Sigmoid colon (tissue), 7 donors: ENCODE measurements around the gene EPB41L1. TPM values are rescaled to one million over a fixed set of nuclear protein-coding genes. Genes with fewer than 3 reads are reported as not detected.

Source experiments
- DNase-seq: peaks from one replicate; pipeline ENCODE4 v3.0.0-alpha.2; 2019
- H3K27ac ChIP-seq, 4 donors: fragments of 200-600 bp; sonication (generic); one replicate each; pipeline ENCODE4 v1.5.1; 2016 to 2019; ENCODE audit warnings: mild to moderate bottlenecking in 1 of 4
- H3K27me3 ChIP-seq, 3 donors: fragments of 200-600 bp; sonication (generic); one replicate each; pipeline ENCODE4 v1.5.1; 2019; ENCODE audit warnings: mild to moderate bottlenecking in 1 of 3
- H3K36me3 ChIP-seq, 4 donors: fragments of 200-600 bp; sonication (generic); one replicate each; pipeline ENCODE4 v1.5.1; 2016 to 2019
- H3K4me1 ChIP-seq, 4 donors: fragments of 200-600 bp; sonication (generic); one replicate each; pipeline ENCODE4 v1.5.1; 2017 to 2019
- H3K4me3 ChIP-seq, 4 donors: fragments of 200-600 bp; sonication (generic); one replicate each; pipeline ENCODE4 v1.5.1; 2017 to 2019; ENCODE audit warnings: mild to moderate bottlenecking in 2 of 4, moderate library complexity in 1 of 4
- H3K9me3 ChIP-seq, 4 donors: fragments of 200-600 bp in 3 of 4; sonication (generic) in 3 of 4; one replicate each; pipeline versions ENCODE4 v1.5.1 to v1.6.1; 2013 to 2019
- CTCF ChIP-seq, 4 experiments: fragments of 450-650 bp in 3 of 4; fragments of 200-600 bp in 1 of 4; IDR thresholded peaks; one replicate each; pipeline ENCODE4 v1.5.1; 2016 to 2019; ENCODE audit warnings: antibody characterized with exemption in 4 of 4, mild to moderate bottlenecking in 3 of 4, moderate library complexity in 2 of 4
- EP300 ChIP-seq, 4 donors: sonication (generic); formaldehyde crosslinking; IDR thresholded peaks; one replicate each; pipeline ENCODE4 v1.6.1; 2017; ENCODE audit warnings: antibody characterized with exemption in 4 of 4
- POLR2A ChIP-seq, 2 donors: fragments of 450-650 bp; IDR thresholded peaks; one replicate each; pipeline ENCODE4 v1.6.1; 2016; ENCODE audit warnings: antibody characterized with exemption in 2 of 2, mild to moderate bottlenecking in 2 of 2, moderate library complexity in 2 of 2
- POLR2AphosphoS5 ChIP-seq, 4 donors: sonication (generic); formaldehyde crosslinking; IDR thresholded peaks; one replicate each; pipeline ENCODE4 v1.6.1; 2017; ENCODE audit warnings: antibody characterized with exemption in 4 of 4
- WGBS, 2 donors: extraction: QIAGEN DNeasy Blood & Tissue Kit; methylation state at CpG; one replicate each; pipeline ENCODE4 v1.1.7; 2013; 5-methylcytosine and 5-hydroxymethylcytosine counted together
- intact Hi-C: fragments of 100-400 bp; cut with DNase I; formaldehyde crosslinking; loops from one replicate; pipeline ENCODE4 v1.15.1; 2023
- polyA plus RNA-seq, 3 donors: library from polyadenylated mRNA; stranded (reverse); fragments of 200-250 nt; gene quantifications; one replicate each; pipeline ENCODE4 v1.2.3, GENCODE V29; 2013
- total RNA-seq, 4 donors: library from RNA; depleted of rRNA; stranded (reverse); fragments of >200 nt; gene quantifications; one replicate each; pipeline ENCODE4 v1.1.0, GENCODE V29; 2016
- donor health status: healthy with polysubstance abuse.
- donor health status: Bipolar disorder and iron deficiency.
- donor health status: healthy.

EPB41L1 gene
- total and polyA plus RNA-seq, 7 donors: 14.1 to 61.8 (median 19.3) TPM

DNA sequence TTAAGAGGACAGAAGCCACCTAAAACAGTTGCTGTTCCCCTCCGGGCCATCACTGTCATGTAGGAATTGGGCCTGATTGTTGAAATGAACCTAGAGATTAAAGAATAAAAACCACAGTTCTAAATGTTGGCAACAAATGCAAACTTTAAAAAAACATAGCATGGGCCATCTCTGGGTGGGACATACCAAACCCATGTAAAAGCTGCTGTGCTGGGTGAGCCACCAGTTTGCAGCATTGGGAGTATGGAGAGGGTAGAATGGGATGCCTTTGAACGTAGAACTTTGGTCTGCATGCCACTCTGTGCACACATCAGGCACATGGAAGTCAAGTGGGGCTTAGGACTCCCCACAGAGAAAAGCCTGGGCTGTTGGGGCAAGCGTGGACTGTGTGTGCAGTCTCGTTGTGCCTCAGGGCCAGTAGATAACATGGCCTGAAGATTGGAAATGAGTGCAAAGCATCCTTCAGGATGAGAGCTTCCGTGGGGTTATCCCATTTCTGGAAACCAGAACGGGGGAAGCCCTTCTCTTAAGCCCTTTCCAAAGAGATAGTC lies 28.1 kb downstream of the EPB41L1 start:
- TF ChIP-seq POLR2A (IDR thresholded peaks at IDR 0.05) (no peak), EP300 (IDR thresholded peaks at IDR 0.05) (no peak), POLR2AphosphoS5 (IDR thresholded peaks at IDR 0.05) (no peak), CTCF (IDR thresholded peaks at IDR 0.05) (no peak)
- Histone ChIP-seq H3K4me3 (no peak overlapping the region), H3K27ac (no peak overlapping the region), H3K4me1 (no peaks in the 10 kb centered on the region), H3K36me3 (peaks cover 0 to 40% (median 2%) of the 10 kb centered on the region in 4 donors), H3K9me3 (no peaks in the 10 kb centered on the region), H3K27me3 (no peaks in the 10 kb centered on the region)
- WGBS, 2 donors: 90 to 91% methylated on average over 6 of the region's 6 CpGs
- DNase-seq: no peak
- intact Hi-C loops: no loop called here

GRCh38 chr20:36183155-36183944 lies 28.8 kb downstream of the EPB41L1 start:
- no peaks in the 10 kb centered on the region for H3K27me3 ChIP-seq
- TF ChIP-seq EP300 (IDR thresholded peaks at IDR 0.05): no peak
- no peak for TF ChIP-seq CTCF (IDR thresholded peaks at IDR 0.05)
- no peak for TF ChIP-seq POLR2AphosphoS5 (IDR thresholded peaks at IDR 0.05)
- no peak for TF ChIP-seq POLR2A (IDR thresholded peaks at IDR 0.05)
- DNase-seq: no peak
- no peak overlapping the region for H3K4me3 ChIP-seq
- no peaks in the 10 kb centered on the region for H3K9me3 ChIP-seq
- no peaks in the 10 kb centered on the region for H3K4me1 ChIP-seq
- peaks cover 0 to 39% (median 2%) of the 10 kb centered on the region in 4 donors for H3K36me3 ChIP-seq
- intact Hi-C loops: no loop called here
- WGBS, 2 donors: 76 to 89% methylated on average over 8 of the region's 8 CpGs
- H3K27ac ChIP-seq: no peak overlapping the region

- DNase-seq: no peak
- intact Hi-C loops: no loop called here
- H3K27me3 ChIP-seq: no peaks in the 10 kb centered on the region
- H3K9me3 ChIP-seq: no peaks in the 10 kb centered on the region
- H3K4me1 ChIP-seq: no peaks in the 10 kb centered on the region
- TF ChIP-seq CTCF (IDR thresholded peaks at IDR 0.05) (no peak), EP300 (IDR thresholded peaks at IDR 0.05) (no peak), POLR2A (IDR thresholded peaks at IDR 0.05) (no peak), POLR2AphosphoS5 (IDR thresholded peaks at IDR 0.05) (no peak)
- no peak overlapping the region for H3K27ac ChIP-seq
- H3K36me3 ChIP-seq: peaks cover 3 to 55% (median 9%) of the 10 kb centered on the region in 4 donors
- WGBS, 2 donors: 95 to 97% methylated on average over 15 of the region's 15 CpGs
- no peak overlapping the region for H3K4me3 ChIP-seq
Measured at GRCh38 chr20:36184816-36185776, 30.6 kb downstream of the EPB41L1 start.

- Histone ChIP-seq H3K36me3 (peaks cover 0 to 52% (median 12%) of the 10 kb centered on the region in 4 donors), H3K27me3 (no peaks in the 10 kb centered on the region), H3K27ac (no peak overlapping the region), H3K9me3 (no peaks in the 10 kb centered on the region), H3K4me3 (no peak overlapping the region), H3K4me1 (no peaks in the 10 kb centered on the region)
- intact Hi-C loops: no loop called here
- no peak for DNase-seq
- WGBS, 2 donors: 93% methylated on average over 10 of the region's 10 CpGs
- TF ChIP-seq POLR2A (IDR thresholded peaks at IDR 0.05) (no peak), POLR2AphosphoS5 (IDR thresholded peaks at IDR 0.05) (no peak), CTCF (IDR thresholded peaks at IDR 0.05) (no peak), EP300 (IDR thresholded peaks at IDR 0.05) (no peak)
Measured at GRCh38 chr20:36193977-36194712, 39.6 kb downstream of the EPB41L1 start.
